ENCODE measurements around the gene MAGEF1. TPM values are rescaled to one million over a fixed set of nuclear protein-coding genes. Genes with fewer than 3 reads are reported as not detected.

The MAGEF1 gene
- total RNA-seq (10 to 100 TPM; 27.1 to 36.4 (median 32.6) TPM), polyA plus RNA-seq (10 to 100 TPM; 24.7 to 31.6 TPM)
- long read RNA-seq, donor 1, transcript MAGEF1-201 (1 exons, 1,636 nt): major isoform, 100 of 100 reads
- long read RNA-seq, donor 1, partial matches to known transcripts: 0 of 100 reads
- long read RNA-seq, donor 1, other reads (novel, unspliced or antisense): 0 of 100 reads
- long read RNA-seq, donor 2, transcript MAGEF1-201 (1 exons, 1,636 nt): major isoform, 47 of 47 reads
- long read RNA-seq, donor 2, partial matches to known transcripts: 0 of 47 reads
- long read RNA-seq, donor 2, other reads (novel, unspliced or antisense): 0 of 47 reads
- long read RNA-seq, donor 3, transcript MAGEF1-201 (1 exons, 1,636 nt): major isoform, 86 of 86 reads
- long read RNA-seq, donor 3, partial matches to known transcripts: 0 of 86 reads
- long read RNA-seq, donor 3, other reads (novel, unspliced or antisense): 0 of 86 reads

GRCh38 chr3:184711493-184712247, at the start of gene MAGEF1:
Gene MAGEF1 (minus strand): TSS chr3:184712064. CDS start chr3:184711821, 243 bp downstream.
- Histone ChIP-seq H3K4me3 (peak within 1 kb of the TSS; percentile 48 to 98 (median 90)), H3K27me3 (no peaks in the 10 kb centered on the region), H3K36me3 (peaks cover 0 to 6% (median 0%) of the 10 kb centered on the region in 9 donors), H3K9me3 (no peaks in the 10 kb centered on the region), H3K4me1 (peaks cover 0 to 49% (median 31%) of the 10 kb centered on the region in 12 donors), H3K27ac (peak within 1 kb of the TSS; percentile 65 to 98 (median 94))
- 0 to 1% (median 0%) methylated on average over 37 to 67 of the region's 67 CpGs for WGBS, 4 donors
- ATAC-seq (peak; percentile 95 to 97 (median 95)), DNase-seq (peak; percentile 86 to 92 (median 91))
- intact Hi-C loops (cut with DNase I): loop anchor here in 5 of 10 donors (1.0 to 5.0 kb wide), 5 partner anchors 66 to 150 kb away; partner anchors contain the start of gene EPHB3 (in 1 of the 5)
- TF ChIP-seq CTCF (IDR thresholded peaks at IDR 0.05) (peak in 2 of 12 donors; percentile 6 to 7), POLR2A (IDR thresholded peaks at IDR 0.05) (peak in 1 of 2 donors; percentile 86)

- WGBS, 4 donors: 56 to 69% (median 58%) methylated on average over 13 of the region's 13 CpGs
- Histone ChIP-seq H3K4me1 (peaks cover 0 to 27% (median 12%) of the 10 kb centered on the region in 12 donors), H3K9me3 (no peaks in the 10 kb centered on the region), H3K27me3 (no peaks in the 10 kb centered on the region), H3K4me3 (no peak overlapping the region), H3K27ac (no peak overlapping the region), H3K36me3 (no peaks in the 10 kb centered on the region)
- no peak for TF ChIP-seq POLR2A (IDR thresholded peaks at IDR 0.05)
- no peak for TF ChIP-seq CTCF (IDR thresholded peaks at IDR 0.05)
- ATAC-seq (peak in 1 of 4 donors; percentile 27), DNase-seq (peak in 2 of 5 donors; percentile 13 to 55)
- intact Hi-C loops (cut with DNase I): no loop called here
Observed at GRCh38 chr3:184761075-184761841, 49.4 kb upstream of the MAGEF1 start.

- WGBS, 4 donors: 85 to 90% (median 87%) methylated on average over 7 to 8 of the region's 8 CpGs
- TF ChIP-seq POLR2A (IDR thresholded peaks at IDR 0.05) (no peak), CTCF (IDR thresholded peaks at IDR 0.05) (no peak)
Observed at GRCh38 chr3:184760337-184761074, 48.6 kb upstream of the MAGEF1 start.

More at GRCh38 chr3:184760337-184761074, 48.6 kb upstream of the MAGEF1 start:
- peaks cover 0 to 31% (median 12%) of the 10 kb centered on the region in 12 donors for H3K4me1 ChIP-seq
- ATAC-seq (no peak), DNase-seq (no peak)
- intact Hi-C loops (cut with DNase I): no loop called here
- H3K27me3 ChIP-seq: no peaks in the 10 kb centered on the region
- H3K4me3 ChIP-seq: no peak overlapping the region
- H3K27ac ChIP-seq: no peak overlapping the region
- no peaks in the 10 kb centered on the region for H3K9me3 ChIP-seq
- no peaks in the 10 kb centered on the region for H3K36me3 ChIP-seq
